Measurements from ENCODE around the gene CCR6. TPM values are rescaled to one million over a fixed set of nuclear protein-coding genes. Genes with fewer than 3 reads are reported as not detected.

Gene CCR6
- total and polyA plus RNA-seq, 8 donors: 0.13 to 0.92 TPM; not detected in 6

DNA sequence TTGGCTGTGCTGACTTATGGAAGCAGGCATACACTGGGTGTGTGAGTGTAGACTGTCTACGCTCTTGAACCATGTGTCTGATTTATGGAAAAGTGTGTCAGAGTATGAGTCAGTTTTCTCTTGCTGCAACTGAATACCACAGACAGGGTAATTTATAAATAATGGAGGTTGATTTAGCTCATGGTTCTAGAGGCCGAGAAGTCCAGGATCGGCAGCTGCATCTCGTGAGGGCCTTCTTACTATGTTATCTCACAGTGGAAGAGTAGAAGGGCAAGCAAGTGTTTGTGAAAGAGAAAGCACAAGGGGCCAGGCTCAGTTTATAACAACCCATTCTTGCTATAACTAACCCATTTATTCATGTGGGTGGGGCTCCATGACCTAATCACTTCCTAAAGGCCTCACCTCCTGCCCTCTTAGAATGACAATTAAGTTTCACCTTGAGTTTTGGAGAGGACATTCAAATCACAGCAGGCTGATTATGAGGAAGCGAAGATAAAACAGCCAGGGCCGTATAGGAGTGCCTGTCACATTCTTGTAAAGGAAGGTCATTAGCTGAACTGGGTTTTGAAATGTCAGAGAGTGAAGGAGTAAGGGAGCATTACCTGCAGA is 28.1 kb downstream of the CCR6 start:
- Histone ChIP-seq H3K27me3 (peaks cover 0 to 14% (median 0%) of the 10 kb centered on the region in 3 donors), H3K27ac (no peak overlapping the region), H3K4me1 (no peaks in the 10 kb centered on the region), H3K4me3 (no peak overlapping the region), H3K36me3 (no peaks in the 10 kb centered on the region), H3K9me3 (no peaks in the 10 kb centered on the region)
- no peak for TF ChIP-seq EP300 (IDR thresholded peaks at IDR 0.05)
- TF ChIP-seq POLR2AphosphoS5 (IDR thresholded peaks at IDR 0.05): no peak
- TF ChIP-seq, protein P1, sequence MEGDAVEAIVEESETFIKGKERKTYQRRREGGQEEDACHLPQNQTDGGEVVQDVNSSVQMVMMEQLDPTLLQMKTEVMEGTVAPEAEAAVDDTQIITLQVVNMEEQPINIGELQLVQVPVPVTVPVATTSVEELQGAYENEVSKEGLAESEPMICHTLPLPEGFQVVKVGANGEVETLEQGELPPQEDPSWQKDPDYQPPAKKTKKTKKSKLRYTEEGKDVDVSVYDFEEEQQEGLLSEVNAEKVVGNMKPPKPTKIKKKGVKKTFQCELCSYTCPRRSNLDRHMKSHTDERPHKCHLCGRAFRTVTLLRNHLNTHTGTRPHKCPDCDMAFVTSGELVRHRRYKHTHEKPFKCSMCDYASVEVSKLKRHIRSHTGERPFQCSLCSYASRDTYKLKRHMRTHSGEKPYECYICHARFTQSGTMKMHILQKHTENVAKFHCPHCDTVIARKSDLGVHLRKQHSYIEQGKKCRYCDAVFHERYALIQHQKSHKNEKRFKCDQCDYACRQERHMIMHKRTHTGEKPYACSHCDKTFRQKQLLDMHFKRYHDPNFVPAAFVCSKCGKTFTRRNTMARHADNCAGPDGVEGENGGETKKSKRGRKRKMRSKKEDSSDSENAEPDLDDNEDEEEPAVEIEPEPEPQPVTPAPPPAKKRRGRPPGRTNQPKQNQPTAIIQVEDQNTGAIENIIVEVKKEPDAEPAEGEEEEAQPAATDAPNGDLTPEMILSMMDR (IDR thresholded peaks at IDR 0.05): no peak
- no peak for TF ChIP-seq POLR2A (IDR thresholded peaks at IDR 0.05)
- WGBS, 5 donors: 77 to 89% (median 84%) methylated on average over 6 of the region's 6 CpGs
- no peak for DNase-seq
- intact Hi-C loops (cut with DNase I; ENCODE audit: low total_unique reads): no loop called here

DNA sequence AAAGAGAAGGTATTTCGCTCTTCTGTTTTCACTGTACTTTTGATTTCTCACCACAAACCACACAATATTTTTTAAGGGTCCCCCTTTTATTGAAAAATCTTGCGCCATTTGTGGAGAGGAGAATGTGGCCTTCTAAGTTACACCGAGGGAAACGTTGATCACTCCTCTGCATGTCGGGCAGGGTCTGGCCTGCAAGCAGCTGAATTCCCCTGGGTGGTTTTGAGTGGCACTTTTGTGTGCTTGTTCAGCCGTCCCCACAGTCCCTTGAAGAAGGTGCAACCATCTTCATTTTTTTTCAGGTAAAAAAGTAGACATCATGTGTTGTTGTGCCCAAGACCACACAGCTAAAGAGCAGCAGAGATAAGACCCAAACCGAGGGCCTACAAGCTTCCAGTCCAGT is 28.8 kb downstream of the CCR6 start:
- Histone ChIP-seq H3K27me3 (peaks cover 0 to 8% (median 0%) of the 10 kb centered on the region in 3 donors), H3K9me3 (no peaks in the 10 kb centered on the region), H3K4me3 (no peak overlapping the region), H3K4me1 (no peaks in the 10 kb centered on the region), H3K27ac (no peak overlapping the region), H3K36me3 (no peaks in the 10 kb centered on the region)
- intact Hi-C loops (cut with DNase I; ENCODE audit: low total_unique reads): no loop called here
- TF ChIP-seq POLR2AphosphoS5 (IDR thresholded peaks at IDR 0.05) (no peak), EP300 (IDR thresholded peaks at IDR 0.05) (no peak), POLR2A (IDR thresholded peaks at IDR 0.05) (no peak)
- TF ChIP-seq, protein P1 (IDR thresholded peaks at IDR 0.05): no peak
- 81 to 92% (median 84%) methylated on average over 7 of the region's 7 CpGs for WGBS, 5 donors
- DNase-seq: no peak

DNA sequence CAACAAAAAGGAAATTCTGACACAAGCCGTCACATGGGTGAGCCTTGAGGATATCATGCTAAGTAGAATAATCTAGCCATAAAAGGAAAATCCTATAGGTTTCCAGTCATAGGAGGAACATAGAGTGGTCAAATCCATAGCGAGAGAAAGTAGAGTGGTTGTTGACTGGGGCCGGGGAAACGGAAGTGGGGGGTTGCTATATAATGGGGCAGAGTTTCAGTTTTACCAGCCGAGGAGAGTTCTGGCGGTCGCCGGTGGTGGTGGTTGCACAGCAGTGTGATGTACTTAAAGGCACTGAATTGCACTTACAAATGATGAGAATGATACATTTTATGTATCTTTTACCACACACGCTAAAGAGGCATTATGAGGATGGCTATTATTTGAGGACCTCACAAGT is 30.0 kb downstream of the CCR6 start:
- intact Hi-C loops (cut with DNase I; ENCODE audit: low total_unique reads): no loop called here
- Histone ChIP-seq H3K4me3 (no peak overlapping the region), H3K9me3 (no peaks in the 10 kb centered on the region), H3K27me3 (no peaks in the 10 kb centered on the region), H3K4me1 (no peaks in the 10 kb centered on the region), H3K27ac (no peak overlapping the region), H3K36me3 (no peaks in the 10 kb centered on the region)
- no peak for TF ChIP-seq POLR2AphosphoS5 (IDR thresholded peaks at IDR 0.05)
- TF ChIP-seq, protein P1 (IDR thresholded peaks at IDR 0.05): no peak
- TF ChIP-seq POLR2A (IDR thresholded peaks at IDR 0.05): no peak
- no peak for TF ChIP-seq EP300 (IDR thresholded peaks at IDR 0.05)
- WGBS, 5 donors: 82 to 90% (median 85%) methylated on average over 9 of the region's 9 CpGs
- no peak for DNase-seq

DNA sequence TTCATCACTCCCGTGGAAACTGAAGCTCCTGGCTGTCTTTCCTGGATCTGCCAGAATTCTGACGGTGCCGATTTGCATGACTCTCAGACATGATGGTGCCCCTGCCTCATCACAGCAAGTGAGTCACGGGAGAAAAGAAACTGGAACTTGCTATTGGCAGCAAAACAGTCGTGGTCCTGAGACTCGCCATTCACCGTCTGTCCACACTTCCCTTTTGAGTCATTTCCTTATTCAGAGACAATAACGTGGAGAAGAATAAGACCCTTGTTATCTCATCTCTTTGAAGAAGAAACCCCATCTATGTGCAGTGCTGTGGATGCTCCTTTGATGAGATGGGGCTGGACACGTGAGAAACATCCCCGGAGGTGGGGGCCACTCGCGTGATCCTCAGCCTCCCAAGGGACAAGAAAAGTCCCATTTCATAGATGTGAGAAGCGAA is 30.6 kb downstream of the CCR6 start:
- Histone ChIP-seq H3K36me3 (no peaks in the 10 kb centered on the region), H3K4me1 (no peaks in the 10 kb centered on the region), H3K4me3 (peak overlapping the region in 1 of 4 donors; percentile 18), H3K9me3 (no peaks in the 10 kb centered on the region), H3K27ac (no peak overlapping the region), H3K27me3 (no peaks in the 10 kb centered on the region)
- TF ChIP-seq, protein P1 (IDR thresholded peaks at IDR 0.05): no peak
- TF ChIP-seq POLR2AphosphoS5 (IDR thresholded peaks at IDR 0.05) (no peak), POLR2A (IDR thresholded peaks at IDR 0.05) (no peak), EP300 (IDR thresholded peaks at IDR 0.05) (no peak)
- intact Hi-C loops (cut with DNase I; ENCODE audit: low total_unique reads): no loop called here
- WGBS, 5 donors: 60 to 66% (median 65%) methylated on average over 13 of the region's 13 CpGs
- DNase-seq: no peak
